ENCODE data around the gene CPLANE1.
"Not testable (repeated sequence)": the region's sequence is repeated elsewhere in the genome, so short reads cannot be mapped to it uniquely, and the experiment has no call there.

The CPLANE1 gene

DNA sequence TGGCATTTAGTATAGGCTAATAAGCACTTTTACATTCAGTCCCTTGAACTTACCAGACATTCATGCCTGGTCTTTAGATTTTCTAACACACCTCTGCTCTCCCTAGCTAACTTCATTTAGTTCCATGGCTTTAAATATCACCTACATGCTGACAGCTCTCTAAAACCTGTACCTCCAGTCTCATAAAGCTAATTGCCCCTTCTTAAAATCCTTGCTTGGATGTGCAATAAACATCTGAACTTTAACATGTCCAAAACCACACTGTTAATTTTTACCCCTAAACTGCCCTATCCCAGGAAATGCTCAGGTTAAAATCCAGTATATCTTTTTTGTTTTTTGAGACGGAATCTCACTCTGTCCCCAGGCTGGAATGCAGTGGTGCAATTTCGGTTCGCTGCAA lies 139.8 kb downstream of the CPLANE1 start:
- DNase-seq (ENCODE audit: low read depth), result no peak
- H3K4me3 ChIP-seq (ENCODE audit: low read length), result no peak overlapping the region
- TF ChIP-seq, protein P1, sequence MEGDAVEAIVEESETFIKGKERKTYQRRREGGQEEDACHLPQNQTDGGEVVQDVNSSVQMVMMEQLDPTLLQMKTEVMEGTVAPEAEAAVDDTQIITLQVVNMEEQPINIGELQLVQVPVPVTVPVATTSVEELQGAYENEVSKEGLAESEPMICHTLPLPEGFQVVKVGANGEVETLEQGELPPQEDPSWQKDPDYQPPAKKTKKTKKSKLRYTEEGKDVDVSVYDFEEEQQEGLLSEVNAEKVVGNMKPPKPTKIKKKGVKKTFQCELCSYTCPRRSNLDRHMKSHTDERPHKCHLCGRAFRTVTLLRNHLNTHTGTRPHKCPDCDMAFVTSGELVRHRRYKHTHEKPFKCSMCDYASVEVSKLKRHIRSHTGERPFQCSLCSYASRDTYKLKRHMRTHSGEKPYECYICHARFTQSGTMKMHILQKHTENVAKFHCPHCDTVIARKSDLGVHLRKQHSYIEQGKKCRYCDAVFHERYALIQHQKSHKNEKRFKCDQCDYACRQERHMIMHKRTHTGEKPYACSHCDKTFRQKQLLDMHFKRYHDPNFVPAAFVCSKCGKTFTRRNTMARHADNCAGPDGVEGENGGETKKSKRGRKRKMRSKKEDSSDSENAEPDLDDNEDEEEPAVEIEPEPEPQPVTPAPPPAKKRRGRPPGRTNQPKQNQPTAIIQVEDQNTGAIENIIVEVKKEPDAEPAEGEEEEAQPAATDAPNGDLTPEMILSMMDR (conservative IDR thresholded peaks at IDR 0.05; ENCODE audit: low read length), result no peak

DNA sequence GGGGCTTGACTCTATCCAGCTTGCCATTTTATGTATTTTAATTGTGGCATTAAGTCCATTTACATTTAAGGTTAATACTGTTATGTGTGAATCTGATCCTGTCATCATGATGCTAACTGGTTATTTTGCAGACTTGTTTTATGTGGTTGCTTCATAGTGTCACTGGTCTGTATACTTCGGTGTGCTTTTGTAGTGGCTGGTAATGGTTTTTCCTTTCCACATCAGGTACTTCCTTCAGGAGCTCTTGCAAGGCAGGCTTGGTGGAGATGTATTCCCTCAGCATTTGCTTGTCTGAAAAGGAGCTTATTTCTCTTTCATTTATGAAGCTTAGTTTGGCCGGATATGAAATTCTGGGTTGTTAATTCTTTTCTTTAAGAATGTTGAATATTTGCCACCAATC lies 145.9 kb downstream of the CPLANE1 start:
- TF ChIP-seq, protein P1 (conservative IDR thresholded peaks at IDR 0.05; ENCODE audit: low read length), result no peak
- H3K4me3 ChIP-seq (ENCODE audit: low read length), result no peak overlapping the region

DNA sequence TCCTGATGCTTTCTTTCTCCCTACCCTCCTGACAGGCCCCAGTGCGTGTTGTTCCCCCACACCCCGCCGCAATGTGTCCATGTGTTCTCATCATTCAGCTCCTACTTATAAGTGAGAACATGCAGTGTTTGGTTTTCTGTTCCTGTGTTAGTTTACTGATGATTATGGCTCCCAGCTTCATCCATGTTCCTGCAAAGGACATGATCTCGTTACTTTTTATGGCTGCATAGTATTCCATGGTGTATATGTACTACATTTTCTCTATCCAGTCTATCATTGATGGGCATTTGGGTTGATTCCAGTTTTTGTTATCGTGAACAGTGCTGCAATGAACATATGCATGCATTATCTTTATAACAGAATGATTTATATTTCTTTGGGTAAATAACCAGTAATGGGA lies 149.9 kb downstream of the CPLANE1 start:
- DNase-seq (ENCODE audit: low read depth); H3K4me3 ChIP-seq (ENCODE audit: low read length): not testable (repeated sequence)

More for the DNA sequence above, 145.9 kb downstream of the CPLANE1 start:
- DNase-seq (ENCODE audit: low read depth), result no peak

DNA sequence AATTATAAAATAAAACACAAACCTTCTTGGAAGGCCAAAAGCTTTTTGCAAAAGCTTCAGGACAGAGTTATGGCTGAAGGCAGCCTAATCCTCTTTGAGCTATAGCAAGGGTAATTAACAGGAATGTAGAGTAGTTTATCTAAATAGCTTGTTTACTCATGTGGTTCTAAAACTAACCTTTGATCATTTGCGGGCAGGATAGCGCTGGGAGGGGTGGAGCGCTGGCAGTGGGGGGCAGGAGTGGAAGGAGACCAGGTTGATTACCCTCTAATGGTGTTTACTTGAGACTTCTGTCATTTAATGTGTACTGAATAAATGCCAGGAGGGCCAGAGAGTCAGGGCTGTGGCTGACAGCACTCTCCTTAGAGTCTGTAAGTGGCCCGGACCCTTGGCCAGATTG lies 155.4 kb downstream of the CPLANE1 start:
- not testable (repeated sequence) for DNase-seq (ENCODE audit: low read depth); H3K4me3 ChIP-seq (ENCODE audit: low read length)

DNA sequence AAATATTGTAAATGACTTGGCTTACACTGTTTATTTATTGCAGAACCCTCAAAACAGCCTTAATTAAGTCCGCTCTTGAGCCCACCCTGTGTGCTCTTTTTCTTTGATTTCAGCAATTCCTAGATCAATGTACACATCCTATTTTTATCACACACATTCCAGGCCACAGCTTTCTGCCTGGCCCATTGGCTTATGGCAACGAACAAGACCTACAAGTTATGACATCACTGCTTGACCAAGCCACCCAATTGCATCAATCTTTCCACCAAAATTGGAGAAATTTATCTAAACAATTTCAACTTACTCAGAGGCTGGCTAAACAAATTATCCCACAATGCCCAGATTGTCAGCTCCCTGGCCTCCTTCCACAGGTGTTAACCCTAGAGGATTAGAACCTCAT lies 158.4 kb downstream of the CPLANE1 start:
- H3K4me3 ChIP-seq (ENCODE audit: low read length), result no peak overlapping the region
- TF ChIP-seq, protein P1 (conservative IDR thresholded peaks at IDR 0.05; ENCODE audit: low read length), result no peak
- DNase-seq (ENCODE audit: low read depth), result no peak

DNA sequence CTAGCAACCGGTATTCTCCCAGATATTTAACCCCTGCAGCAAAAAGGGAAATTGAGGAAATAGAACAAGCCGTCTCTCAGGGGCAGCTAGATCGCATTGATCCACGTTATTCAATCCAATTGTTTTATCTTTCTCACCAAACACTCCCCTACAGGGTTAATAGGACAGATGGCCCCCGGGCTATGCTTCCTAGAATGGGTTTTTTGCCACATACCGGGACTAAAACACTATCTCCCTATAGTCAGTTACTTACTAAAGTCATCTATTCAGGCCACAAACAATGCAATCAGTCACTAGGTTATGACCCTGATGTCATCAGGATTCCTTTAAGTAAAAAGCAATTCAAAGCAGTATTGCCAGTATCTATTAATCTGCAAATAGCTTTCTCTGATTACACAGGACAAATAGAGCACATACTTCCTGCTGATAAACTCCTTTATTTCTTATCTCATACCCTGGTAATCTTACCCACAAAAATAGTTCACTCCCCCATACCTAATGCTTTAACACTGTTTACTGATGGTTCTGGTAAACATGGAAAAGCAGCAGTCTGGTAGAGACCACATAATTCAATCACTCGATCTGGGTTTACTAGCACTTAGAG lies 159.0 kb downstream of the CPLANE1 start:
- TF ChIP-seq, protein P1 (conservative IDR thresholded peaks at IDR 0.05; ENCODE audit: low read length), result no peak
- DNase-seq (ENCODE audit: low read depth), result no peak
- H3K4me3 ChIP-seq (ENCODE audit: low read length), result no peak overlapping the region

DNA sequence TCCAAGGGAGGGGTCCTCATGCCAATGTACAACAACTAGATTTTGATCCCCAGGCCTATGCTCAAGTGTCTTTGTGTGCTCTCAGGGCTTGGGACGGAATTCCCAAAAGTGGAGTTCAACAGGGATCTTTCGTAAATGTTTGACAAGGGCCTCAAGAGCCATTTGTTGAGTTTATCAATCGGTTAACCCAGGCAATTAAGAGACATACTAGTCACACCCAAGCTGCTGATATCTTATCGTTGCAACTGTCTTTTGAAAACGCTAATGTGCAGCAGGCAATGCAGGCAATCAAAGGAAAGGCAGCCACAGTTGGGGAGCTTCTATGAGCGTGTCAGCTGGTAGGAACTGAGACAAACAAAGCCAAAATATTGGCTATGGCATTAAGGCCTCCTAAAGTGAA lies 161.2 kb downstream of the CPLANE1 start:
- no peak overlapping the region for H3K4me3 ChIP-seq (ENCODE audit: low read length)
- no peak for DNase-seq (ENCODE audit: low read depth)
- TF ChIP-seq, protein P1 (conservative IDR thresholded peaks at IDR 0.05; ENCODE audit: low read length), result no peak

DNA sequence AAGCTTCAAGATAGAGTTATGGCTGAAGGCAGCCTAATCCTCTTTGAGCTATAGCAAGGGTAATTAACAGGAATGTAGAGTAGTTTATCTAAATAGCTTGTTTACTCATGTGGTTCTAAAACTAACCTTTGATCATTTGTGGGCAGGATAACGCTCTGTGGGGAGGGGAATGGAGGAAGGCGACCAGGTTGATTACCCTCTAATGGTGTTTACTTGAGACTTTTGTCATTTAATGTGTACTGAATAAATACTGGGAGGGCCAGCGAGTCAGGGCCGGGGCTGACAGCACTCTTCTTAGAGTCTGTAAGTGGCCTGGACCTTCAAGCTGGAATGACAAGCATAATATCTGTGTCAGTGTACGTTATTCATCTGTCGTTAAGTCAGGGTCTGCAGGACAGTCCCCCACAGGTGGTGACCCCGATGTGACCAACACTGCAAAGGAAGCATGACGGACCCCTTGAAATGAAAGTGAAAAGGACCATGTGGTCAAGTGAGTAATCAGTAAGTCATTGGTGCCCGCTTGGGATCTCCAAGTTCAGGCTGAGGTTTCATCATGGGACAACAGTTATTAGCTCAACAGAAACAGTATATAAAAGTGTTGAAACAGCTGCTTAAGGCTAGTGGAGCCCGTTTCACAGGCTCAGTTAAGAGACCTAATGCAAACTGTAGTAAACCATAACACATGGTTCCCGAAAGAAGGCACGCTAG lies 162.6 kb downstream of the CPLANE1 start:
- DNase-seq (ENCODE audit: low read depth), result peak; percentile 34
- TF ChIP-seq, protein P1 (conservative IDR thresholded peaks at IDR 0.05; ENCODE audit: low read length), result no peak
- H3K4me3 ChIP-seq (ENCODE audit: low read length), result no peak overlapping the region

DNA sequence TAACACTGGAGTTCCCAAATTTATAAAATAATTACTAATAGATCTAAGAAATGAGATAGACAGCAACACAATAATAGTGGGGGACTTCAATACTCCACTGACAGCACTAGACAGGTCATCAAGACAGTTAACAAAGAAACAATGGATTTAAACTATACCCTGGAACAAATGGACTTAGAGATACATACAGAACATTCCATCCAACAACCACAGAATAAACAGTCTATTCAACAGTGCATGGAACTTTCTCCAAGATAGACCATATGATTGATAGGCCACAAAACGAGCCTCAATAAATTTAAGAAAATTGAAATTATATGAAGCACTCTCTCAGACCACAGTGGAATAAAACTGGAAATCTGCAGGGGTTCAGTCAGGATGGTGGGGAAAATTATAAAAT lies 163.2 kb downstream of the CPLANE1 start:
- not testable (repeated sequence) for DNase-seq (ENCODE audit: low read depth); H3K4me3 ChIP-seq (ENCODE audit: low read length)

DNA sequence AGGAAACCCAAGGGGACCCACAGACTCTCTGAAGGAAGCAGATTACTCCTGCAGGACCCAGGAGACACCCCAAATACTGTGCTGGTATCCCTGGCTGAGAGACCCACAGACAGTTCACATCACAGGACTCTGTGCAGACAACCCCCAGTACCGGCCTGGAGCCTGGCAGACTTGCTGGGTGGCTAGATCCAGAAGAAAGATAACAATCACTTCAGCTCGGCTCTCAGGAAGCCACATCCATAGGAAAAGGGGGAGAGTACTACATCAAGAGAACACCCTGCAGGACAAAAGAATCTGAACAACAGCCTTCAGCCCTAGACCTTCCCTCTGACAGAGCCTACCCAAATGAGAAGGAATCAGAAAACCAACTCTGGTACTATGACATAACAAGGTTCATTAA lies 166.2 kb downstream of the CPLANE1 start:
- not testable (repeated sequence) for H3K4me3 ChIP-seq (ENCODE audit: low read length); DNase-seq (ENCODE audit: low read depth)

Measured in AG10803 (cell line).